Stimulated activated naive CD8-positive, alpha-beta T cell treated with anti-CD3 and anti-CD28 coated beads, Interleukin-15, amount 100 ng/mL, for 72 hours (primary cell): ENCODE data around the gene SUGCT.
A peak's percentile ranks its signal among the peaks of the same experiment; 100 is the strongest.

Experiments
- ATAC-seq: fragments of 150-1000 bp; cut with Tn5 transposase; 2 replicates; pipeline ENCODE4 v1.10.0; 2021; ENCODE audit warnings: mild to moderate bottlenecking, moderate library complexity
- DNase-seq, 2 donors: peaks; one replicate each; pipeline ENCODE4 v3.0.0; 2021 to 2022
- H3K27ac Mint-ChIP-seq, 2 donors: one replicate each; pipeline ENCODE4 v1.8.0; 2022; ENCODE audit warnings: mild to moderate bottlenecking in 2 of 2, mixed read lengths in 2 of 2, moderate library complexity in 2 of 2
- H3K27me3 Mint-ChIP-seq: one replicate; pipeline ENCODE4 v1.8.0; 2022; ENCODE audit warnings: mixed read lengths
- H3K4me1 Mint-ChIP-seq: one replicate; pipeline ENCODE4 v1.8.0; 2022; ENCODE audit warnings: mild to moderate bottlenecking, mixed read lengths
- H3K4me3 Mint-ChIP-seq, 2 donors: one replicate each; pipeline ENCODE4 v1.8.0; 2022; ENCODE audit warnings: mild to moderate bottlenecking in 2 of 2, mixed read lengths in 2 of 2, moderate library complexity in 1 of 2
- H3K9me3 Mint-ChIP-seq, 2 donors: one replicate each; pipeline ENCODE4 v1.8.0; 2022; ENCODE audit warnings: mixed read lengths in 2 of 2

SUGCT gene

DNA sequence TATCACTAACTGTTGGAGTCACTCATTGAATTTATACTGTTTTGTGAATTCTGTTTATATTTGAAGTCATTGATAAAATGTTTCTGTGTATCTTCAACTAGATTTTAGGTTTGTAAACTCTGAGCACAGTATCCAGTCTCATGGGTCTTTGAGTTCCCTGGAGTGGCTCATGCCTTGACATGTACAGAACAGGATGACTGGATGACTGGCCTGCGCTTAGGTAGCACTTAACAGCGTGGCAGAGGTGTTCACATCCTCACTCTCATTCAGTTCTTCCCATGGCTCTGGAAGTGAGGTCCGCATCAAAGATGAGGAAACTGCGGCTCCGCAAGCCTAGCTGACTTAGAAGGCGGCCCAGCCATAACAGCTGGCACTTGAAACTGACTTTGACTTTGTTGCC lies 576.9 kb downstream of the SUGCT start:
- H3K27ac Mint-ChIP-seq: peak overlapping the region in 1 of 2 donors; percentile 61
- no peak for DNase-seq
- peaks cover 8% of the 10 kb centered on the region for H3K27me3 Mint-ChIP-seq
- no peak overlapping the region for H3K4me3 Mint-ChIP-seq
- no peaks in the 10 kb centered on the region for H3K9me3 Mint-ChIP-seq
- no peak for ATAC-seq
- H3K4me1 Mint-ChIP-seq: peaks cover 6% of the 10 kb centered on the region

DNA sequence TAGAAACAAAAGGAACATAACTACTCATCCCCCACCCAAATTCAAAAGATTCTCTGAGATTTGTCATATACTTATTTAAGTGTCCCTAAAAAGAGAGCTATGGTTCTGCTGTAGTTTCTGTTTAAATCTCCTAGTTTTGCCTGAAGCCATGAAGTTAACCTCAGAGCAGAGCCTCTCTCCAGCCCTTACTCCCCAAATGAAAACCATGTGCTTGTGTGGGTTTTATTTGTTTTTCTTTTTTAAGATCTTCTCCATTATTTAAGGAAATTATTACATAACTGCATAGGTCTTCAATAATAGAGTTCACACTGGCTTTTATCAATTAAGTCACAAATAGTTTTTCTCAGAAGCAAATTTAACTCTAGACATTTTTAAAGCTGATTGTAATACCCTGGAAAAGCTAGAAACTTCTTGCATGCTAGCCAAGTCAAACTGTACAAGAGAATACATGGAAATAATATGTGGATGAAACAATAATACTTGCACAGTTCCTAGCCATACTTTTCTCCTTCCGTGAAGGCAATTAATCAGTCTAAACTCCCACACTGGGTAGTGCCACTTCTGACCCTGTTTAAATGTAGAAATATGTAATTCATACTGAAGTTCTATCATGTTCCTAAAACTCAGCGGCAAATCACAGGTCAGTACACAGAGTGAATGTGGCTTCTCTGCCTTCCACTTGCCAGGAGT lies 579.7 kb downstream of the SUGCT start:
- peaks cover 8% of the 10 kb centered on the region for H3K27me3 Mint-ChIP-seq
- DNase-seq (no peak), ATAC-seq (no peak)
- peak overlapping the region in 1 of 2 donors; percentile 24 for H3K27ac Mint-ChIP-seq
- H3K4me1 Mint-ChIP-seq: peaks cover 6% of the 10 kb centered on the region
- H3K9me3 Mint-ChIP-seq: no peaks in the 10 kb centered on the region
- no peak overlapping the region for H3K4me3 Mint-ChIP-seq

DNA sequence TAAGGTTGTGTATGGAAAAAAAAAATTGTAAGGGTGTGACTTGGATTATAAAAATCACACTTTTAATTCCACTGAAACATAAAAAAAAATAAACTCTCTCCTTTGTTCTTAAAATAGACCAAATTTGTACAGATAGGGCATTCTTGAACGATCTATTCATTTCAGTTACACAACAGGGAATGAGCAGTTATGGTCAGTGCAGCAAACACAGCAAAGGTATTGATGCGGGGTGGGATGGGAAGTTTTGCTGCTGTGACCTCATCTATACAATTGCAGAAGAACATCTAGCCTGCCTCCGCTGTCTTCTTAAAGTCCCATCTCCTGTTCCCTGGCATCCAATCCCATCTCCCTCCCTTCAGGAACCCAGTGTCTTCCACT lies 580.2 kb downstream of the SUGCT start:
- peaks cover 6% of the 10 kb centered on the region for H3K4me1 Mint-ChIP-seq
- no peak for ATAC-seq
- no peak for DNase-seq
- no peak overlapping the region for H3K27ac Mint-ChIP-seq
- no peaks in the 10 kb centered on the region for H3K9me3 Mint-ChIP-seq
- no peak overlapping the region for H3K4me3 Mint-ChIP-seq
- H3K27me3 Mint-ChIP-seq: peaks cover 7% of the 10 kb centered on the region

DNA sequence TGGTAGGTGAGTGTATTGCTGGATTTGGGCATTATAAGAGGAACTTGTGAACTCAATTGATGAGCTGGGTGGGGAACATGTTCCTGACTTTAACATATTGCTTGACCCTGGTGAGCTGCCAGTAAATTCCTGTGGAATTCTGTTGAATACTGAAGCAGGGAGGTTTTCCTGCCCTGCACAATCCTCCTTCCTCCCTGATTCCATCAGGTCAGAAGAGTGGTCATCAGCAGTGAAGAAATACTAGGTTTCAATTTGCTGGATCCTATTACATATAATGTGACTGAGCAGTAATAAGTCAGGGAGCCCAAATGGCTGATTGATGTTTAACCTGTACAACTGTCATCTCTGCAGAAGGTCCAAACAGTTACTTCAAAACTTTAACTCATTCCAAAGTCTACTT lies 581.2 kb downstream of the SUGCT start:
- no peak overlapping the region for H3K27ac Mint-ChIP-seq
- no peaks in the 10 kb centered on the region for H3K9me3 Mint-ChIP-seq
- H3K4me1 Mint-ChIP-seq: peaks cover 6% of the 10 kb centered on the region
- no peak for DNase-seq
- H3K4me3 Mint-ChIP-seq: no peak overlapping the region
- ATAC-seq: no peak
- no peaks in the 10 kb centered on the region for H3K27me3 Mint-ChIP-seq

DNA sequence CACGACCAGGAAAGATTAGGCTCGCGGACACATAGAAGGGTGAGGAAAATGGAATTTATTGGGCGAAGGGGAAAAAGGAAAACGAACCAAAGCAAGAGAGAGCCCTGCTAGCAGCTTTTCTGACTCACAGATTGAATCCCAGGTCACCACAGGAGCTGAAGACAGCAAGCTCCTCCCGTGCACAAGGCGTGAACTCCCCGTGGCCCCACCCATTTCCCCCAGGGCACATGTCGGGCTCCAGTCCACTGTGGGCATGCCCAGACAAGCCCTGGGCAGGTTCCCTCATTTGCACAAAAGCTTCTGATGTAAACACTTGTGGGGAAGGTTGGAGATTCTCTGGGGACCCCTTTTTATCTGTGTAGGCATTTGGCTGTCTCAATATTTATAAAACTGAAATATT lies 582.4 kb downstream of the SUGCT start:
- peak; percentile 93 for ATAC-seq
- Mint-ChIP-seq H3K27ac (peak overlapping the region; percentile 38 to 62), H3K4me1 (peaks cover 6% of the 10 kb centered on the region), H3K4me3 (no peak overlapping the region), H3K27me3 (no peaks in the 10 kb centered on the region), H3K9me3 (no peaks in the 10 kb centered on the region)
- DNase-seq: peak; percentile 31 to 71

DNA sequence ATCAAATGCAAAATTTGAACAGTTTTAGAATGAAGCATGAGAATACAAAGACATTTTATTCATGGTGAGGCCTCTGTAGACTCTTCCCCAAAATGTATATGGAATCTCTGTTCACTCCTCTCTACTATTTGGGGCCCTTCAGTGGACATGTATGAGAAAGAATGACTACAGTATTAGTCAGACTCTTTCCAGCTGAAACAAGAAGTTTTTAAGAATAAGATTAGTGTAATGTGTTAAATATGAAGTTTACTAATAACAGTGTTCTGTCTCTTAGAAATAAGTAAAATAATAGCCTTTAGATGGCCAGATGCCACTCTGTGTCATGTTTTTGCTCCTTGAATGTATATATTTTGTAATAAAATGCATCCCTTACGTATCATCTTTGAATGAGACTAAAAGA lies 585.6 kb downstream of the SUGCT start:
- Mint-ChIP-seq H3K4me1 (peaks cover 6% of the 10 kb centered on the region), H3K27ac (no peak overlapping the region), H3K9me3 (no peaks in the 10 kb centered on the region), H3K4me3 (no peak overlapping the region), H3K27me3 (no peaks in the 10 kb centered on the region)
- ATAC-seq (no peak), DNase-seq (no peak)

DNA sequence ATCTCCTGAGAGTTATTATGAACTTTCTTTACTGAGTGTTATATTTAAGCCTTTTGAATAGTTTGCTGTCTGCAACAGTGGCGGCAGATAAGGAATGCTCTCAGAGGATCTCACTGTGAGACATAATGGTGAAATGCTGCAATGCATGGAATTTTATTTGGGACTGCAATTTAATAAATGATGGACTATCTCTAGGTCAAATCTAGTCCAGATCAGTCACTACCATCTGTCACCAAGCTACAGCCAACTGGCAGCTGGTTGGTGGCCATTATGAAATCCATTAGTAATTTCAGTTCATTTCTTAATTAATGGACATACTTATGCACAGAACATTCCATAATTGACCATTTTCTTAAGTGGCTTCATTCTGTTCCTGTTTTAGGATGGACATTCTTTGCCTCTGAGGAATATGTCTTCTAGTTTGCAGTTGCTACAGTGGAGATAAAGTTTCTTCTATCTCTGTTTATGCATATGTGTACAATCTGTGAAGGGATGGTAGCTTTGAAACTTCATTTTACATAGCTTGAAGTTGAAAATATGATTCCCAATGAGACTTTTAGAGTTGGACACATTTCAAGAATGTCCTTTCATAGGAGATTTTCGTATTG lies 586.6 kb downstream of the SUGCT start:
- Mint-ChIP-seq H3K27me3 (peaks cover 2% of the 10 kb centered on the region), H3K9me3 (no peaks in the 10 kb centered on the region), H3K27ac (no peak overlapping the region), H3K4me1 (peaks cover 6% of the 10 kb centered on the region), H3K4me3 (no peak overlapping the region)
- ATAC-seq: no peak
- no peak for DNase-seq

DNA sequence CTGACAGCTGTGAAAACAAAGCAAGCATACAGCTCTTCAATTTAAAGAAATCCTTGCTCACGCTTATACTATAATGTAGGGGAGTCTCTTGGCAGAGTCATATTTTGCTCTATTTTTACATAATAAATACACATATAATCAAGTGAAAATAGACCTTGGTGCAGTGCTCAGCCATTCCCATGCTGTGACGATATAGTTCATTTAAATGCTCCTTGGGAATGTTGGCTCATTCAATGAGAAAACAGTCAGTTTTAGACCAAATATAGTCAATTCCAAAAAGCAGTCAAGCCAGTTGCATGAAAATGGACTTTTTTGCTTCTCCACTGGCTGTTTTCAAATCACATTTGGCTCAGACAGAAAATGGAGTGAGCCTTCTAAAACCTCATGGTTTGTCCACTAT lies 587.4 kb downstream of the SUGCT start:
- H3K27me3 Mint-ChIP-seq: peaks cover 7% of the 10 kb centered on the region
- ATAC-seq (no peak), DNase-seq (no peak)
- no peaks in the 10 kb centered on the region for H3K9me3 Mint-ChIP-seq
- H3K4me3 Mint-ChIP-seq: no peak overlapping the region
- H3K27ac Mint-ChIP-seq: no peak overlapping the region
- H3K4me1 Mint-ChIP-seq: peaks cover 3% of the 10 kb centered on the region

DNA sequence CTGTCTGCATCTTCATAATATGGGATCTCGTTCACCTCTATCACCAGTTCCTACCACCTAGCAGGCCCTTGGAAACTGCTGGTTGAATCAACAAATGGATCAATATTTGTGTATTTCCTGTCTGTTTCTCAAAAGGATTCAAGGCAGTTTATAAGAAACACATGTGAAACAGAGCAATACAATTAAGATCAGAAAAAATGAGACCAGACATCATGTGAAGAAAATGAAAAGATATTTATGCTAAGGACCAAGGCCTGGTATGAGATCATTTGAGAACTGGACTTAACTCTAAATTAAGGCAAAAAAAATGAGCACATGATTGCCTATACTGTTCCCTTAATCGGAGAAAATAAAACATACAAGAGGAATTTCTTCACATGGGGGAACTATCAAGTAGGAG lies 589.0 kb downstream of the SUGCT start:
- H3K27ac Mint-ChIP-seq: peak overlapping the region in 1 of 2 donors; percentile 24
- no peaks in the 10 kb centered on the region for H3K4me1 Mint-ChIP-seq
- no peaks in the 10 kb centered on the region for H3K9me3 Mint-ChIP-seq
- DNase-seq (no peak), ATAC-seq (no peak)
- H3K27me3 Mint-ChIP-seq: peaks cover 7% of the 10 kb centered on the region
- no peak overlapping the region for H3K4me3 Mint-ChIP-seq

DNA sequence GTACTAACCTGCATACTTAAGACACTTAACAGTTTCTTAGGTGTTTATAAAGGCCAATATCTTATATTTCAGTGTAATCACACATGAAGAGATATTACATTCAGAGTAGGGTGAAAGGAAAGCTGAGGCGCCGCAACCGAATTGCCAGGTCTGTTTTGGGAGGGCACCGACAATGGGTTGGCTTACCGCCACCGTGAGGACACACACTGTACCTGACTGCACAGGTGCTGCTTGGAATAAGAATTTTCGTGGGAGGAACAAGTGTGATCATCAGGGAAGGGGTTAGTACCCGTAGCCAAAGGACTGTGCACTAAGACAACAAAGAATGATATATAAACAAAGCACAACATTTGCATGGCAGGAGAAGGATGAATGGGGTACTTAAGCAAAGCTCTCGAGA lies 591.8 kb downstream of the SUGCT start:
- DNase-seq (no peak), ATAC-seq (no peak)
- peaks cover 7% of the 10 kb centered on the region for H3K27me3 Mint-ChIP-seq
- no peaks in the 10 kb centered on the region for H3K4me1 Mint-ChIP-seq
- H3K4me3 Mint-ChIP-seq: no peak overlapping the region
- no peak overlapping the region for H3K27ac Mint-ChIP-seq
- H3K9me3 Mint-ChIP-seq: peaks cover 11% of the 10 kb centered on the region in 2 donors

DNA sequence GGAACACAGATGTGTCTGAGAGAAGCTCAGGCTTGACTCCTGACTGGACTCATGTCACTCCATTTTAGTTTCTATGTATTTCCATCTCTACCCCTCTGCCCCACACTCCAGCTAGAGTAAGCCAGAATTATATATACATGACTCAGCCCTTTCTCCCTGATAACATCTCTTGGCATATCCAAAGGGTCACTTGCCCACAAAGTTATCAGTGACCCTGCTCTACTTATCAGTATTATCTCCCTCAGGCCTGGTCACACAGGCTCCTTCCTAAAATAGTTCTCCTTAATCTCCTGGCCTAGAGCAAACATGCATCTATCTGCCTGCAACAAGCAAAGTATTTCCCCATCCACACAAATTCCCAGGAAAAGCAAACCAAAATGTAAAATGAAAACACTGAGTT lies 598.3 kb downstream of the SUGCT start:
- H3K9me3 Mint-ChIP-seq: peaks cover 17 to 22% of the 10 kb centered on the region in 2 donors
- DNase-seq (no peak), ATAC-seq (no peak)
- H3K4me3 Mint-ChIP-seq: no peak overlapping the region
- no peaks in the 10 kb centered on the region for H3K27me3 Mint-ChIP-seq
- peaks cover 6% of the 10 kb centered on the region for H3K4me1 Mint-ChIP-seq
- H3K27ac Mint-ChIP-seq: peak overlapping the region in 1 of 2 donors; percentile 2

DNA sequence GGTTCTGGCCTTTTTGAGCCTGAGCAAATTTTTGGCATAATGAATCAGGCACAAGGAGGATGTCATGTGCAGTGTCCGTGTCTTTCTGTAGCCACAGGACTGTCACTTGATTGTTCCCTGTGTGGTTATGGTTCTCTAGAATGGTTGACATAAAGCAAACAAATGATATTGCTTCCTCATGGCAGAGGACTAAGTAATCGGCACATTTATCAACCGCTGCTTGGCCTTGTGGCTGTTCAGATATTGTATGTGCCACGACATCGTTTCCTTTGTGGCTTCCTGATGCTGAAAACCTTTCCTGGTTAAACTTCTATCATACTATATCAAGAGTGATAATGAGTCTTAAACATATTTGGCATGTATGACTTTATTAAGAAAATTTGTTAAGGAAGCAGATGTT lies 598.8 kb downstream of the SUGCT start:
- no peak for DNase-seq
- H3K9me3 Mint-ChIP-seq: peaks cover 17 to 22% of the 10 kb centered on the region in 2 donors
- no peaks in the 10 kb centered on the region for H3K27me3 Mint-ChIP-seq
- no peak overlapping the region for H3K4me3 Mint-ChIP-seq
- peaks cover 6% of the 10 kb centered on the region for H3K4me1 Mint-ChIP-seq
- peak; percentile 54 for ATAC-seq
- H3K27ac Mint-ChIP-seq: no peak overlapping the region

DNA sequence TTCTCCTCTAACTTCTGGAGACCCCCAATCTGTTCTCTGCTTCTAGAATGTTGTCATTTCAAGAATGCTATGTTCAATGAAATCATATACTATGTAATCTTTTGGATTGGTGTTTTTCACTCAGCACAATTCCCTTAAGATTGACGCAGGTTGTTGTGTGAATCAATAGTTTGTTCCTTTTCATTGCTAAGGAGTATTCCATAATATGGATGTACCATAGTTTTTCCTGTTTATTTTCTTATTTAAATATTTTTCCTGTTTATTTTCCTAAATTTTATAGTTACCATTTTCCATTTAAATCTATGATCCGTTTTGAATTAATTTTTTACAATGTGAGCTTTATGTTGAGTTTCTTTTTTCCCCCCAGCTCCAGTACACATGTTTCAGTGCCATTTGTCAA lies 604.5 kb downstream of the SUGCT start:
- ATAC-seq: no peak
- no peak for DNase-seq
- Mint-ChIP-seq H3K27ac (no peak overlapping the region), H3K4me1 (no peaks in the 10 kb centered on the region), H3K9me3 (peaks cover 6 to 11% of the 10 kb centered on the region in 2 donors), H3K27me3 (no peaks in the 10 kb centered on the region), H3K4me3 (no peak overlapping the region)

DNA sequence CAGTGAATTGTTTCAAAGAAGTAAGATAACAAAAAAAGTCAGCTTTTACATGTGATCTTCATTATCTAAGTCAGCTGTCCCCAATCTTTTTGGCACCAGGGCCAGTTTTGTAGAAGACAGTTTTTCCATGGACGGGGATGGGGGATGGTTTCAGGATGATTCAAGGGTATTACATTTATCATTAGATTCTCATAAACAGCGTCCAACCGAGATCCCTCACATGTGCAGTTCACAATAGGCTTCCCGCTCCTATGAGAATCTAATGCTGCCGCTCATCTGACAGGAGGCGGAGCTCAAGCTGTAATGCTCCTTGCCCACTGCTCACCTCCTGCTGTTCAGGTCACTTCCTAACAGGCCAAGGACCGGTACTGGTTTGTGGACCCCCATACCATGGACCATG lies 607.5 kb downstream of the SUGCT start:
- DNase-seq: no peak
- Mint-ChIP-seq H3K4me1 (no peaks in the 10 kb centered on the region), H3K4me3 (no peak overlapping the region), H3K27me3 (no peaks in the 10 kb centered on the region), H3K27ac (no peak overlapping the region), H3K9me3 (no peaks in the 10 kb centered on the region)
- no peak for ATAC-seq

DNA sequence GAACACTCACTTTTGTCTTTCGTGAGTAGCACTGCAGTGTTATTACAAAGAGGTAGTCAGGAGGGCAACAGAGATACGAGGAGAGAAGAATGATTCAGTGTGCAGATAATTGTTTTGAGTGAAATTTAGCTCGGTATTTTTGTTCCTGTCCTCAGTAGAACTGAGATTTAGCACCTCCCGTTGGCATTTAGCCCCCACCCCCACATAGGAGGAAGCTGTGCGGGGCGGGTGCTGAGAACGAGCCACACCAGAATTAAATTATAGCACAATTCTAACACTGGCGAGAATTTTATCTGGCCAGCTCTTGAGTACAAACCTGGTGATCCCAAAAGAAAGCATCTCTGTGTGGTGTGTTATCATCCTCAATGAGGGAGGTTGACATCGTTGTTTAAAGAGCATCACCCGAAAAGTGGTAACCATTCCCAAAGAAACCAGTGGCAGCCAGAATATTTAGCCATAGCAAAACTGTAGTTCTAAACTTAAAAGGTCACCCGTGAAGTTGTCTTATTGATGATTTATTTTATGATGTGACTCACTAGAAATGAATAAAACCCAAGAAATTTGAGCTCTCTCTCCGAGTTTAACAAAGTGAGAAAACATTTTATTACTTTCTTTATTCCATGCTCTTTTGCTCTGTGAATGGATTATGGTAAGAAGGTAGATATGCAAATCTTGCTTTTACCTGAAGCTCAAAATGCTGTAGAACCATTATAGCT lies 612.2 kb downstream of the SUGCT start:
- DNase-seq: no peak
- H3K27ac Mint-ChIP-seq: no peak overlapping the region

DNA sequence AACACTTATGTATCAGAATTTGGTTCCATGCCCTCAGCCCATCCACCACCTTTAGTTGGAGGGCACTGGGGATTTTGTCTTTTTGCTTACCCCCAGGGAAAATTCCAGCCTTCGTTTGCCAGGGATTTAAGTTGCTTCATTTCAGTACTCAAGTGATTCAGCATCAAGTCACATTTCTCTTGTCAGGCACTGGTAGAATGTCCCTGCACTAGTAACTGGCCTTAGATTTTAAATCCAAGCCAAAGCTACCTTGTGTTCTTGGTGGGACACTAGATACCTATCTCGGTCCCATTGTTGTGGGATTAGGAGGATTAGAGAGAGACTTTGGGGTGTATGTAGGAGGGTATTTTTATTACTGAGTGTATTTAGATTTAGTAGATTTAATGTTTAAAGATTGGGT lies 613.1 kb downstream of the SUGCT start:
- no peak overlapping the region for H3K4me3 Mint-ChIP-seq
- ATAC-seq (no peak), DNase-seq (no peak)
- H3K4me1 Mint-ChIP-seq: no peaks in the 10 kb centered on the region
- H3K27ac Mint-ChIP-seq: no peak overlapping the region
- no peaks in the 10 kb centered on the region for H3K9me3 Mint-ChIP-seq
- H3K27me3 Mint-ChIP-seq: no peaks in the 10 kb centered on the region

More for the DNA sequence above, 612.2 kb downstream of the SUGCT start:
- ATAC-seq: no peak
- Mint-ChIP-seq H3K4me1 (no peaks in the 10 kb centered on the region), H3K27me3 (no peaks in the 10 kb centered on the region), H3K9me3 (no peaks in the 10 kb centered on the region), H3K4me3 (no peak overlapping the region)
